ENCODE data around the gene SNAP47.

DNA sequence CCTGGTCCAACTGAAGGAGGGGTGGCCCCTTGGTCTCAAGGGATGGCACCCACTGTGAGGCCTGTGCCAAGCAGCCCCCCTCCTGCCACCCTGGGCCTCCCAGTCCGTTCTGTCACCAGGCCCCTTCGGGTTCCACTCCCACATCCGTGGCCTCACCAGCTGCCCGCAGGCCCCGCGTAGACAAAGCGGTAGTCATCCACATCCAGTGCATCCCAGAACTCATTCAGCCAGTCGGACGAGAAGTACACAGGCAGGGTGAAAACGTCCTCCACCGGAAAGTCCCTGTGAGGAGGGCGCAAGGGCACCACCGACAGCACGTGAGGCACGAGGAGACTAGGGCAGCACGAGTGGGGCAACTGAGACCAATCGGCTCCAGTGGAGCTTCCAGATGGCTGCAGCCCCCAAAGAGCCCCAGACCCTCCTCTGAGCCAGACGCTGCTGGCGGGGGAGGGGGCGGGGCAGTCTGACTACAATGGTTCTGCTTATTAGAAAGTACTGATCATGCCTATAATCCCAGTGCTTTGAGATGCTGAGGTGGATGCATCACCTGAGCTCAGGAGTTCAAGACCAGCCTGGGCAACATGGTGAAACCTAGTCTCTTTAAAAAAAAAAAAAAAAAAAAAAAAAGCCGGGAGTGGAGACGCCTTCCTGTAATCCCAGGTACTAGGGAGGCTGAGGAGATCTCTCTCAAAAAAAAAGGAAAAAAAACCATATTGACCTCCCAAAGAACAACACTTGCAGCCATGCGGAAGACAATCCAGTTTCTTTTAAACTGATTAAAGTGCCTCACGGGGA is 1.3 kb upstream of the SNAP47 start:
- no peak for TF ChIP-seq POLR2A (IDR thresholded peaks at IDR 0.05)
- TF ChIP-seq, protein P1, sequence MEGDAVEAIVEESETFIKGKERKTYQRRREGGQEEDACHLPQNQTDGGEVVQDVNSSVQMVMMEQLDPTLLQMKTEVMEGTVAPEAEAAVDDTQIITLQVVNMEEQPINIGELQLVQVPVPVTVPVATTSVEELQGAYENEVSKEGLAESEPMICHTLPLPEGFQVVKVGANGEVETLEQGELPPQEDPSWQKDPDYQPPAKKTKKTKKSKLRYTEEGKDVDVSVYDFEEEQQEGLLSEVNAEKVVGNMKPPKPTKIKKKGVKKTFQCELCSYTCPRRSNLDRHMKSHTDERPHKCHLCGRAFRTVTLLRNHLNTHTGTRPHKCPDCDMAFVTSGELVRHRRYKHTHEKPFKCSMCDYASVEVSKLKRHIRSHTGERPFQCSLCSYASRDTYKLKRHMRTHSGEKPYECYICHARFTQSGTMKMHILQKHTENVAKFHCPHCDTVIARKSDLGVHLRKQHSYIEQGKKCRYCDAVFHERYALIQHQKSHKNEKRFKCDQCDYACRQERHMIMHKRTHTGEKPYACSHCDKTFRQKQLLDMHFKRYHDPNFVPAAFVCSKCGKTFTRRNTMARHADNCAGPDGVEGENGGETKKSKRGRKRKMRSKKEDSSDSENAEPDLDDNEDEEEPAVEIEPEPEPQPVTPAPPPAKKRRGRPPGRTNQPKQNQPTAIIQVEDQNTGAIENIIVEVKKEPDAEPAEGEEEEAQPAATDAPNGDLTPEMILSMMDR (IDR thresholded peaks at IDR 0.05) = no peak
